SU-DHL-6 (cell line): ENCODE measurements around the gene NYNRIN.
"Not testable (repeated sequence)": the region's sequence is repeated elsewhere in the genome, so short reads cannot be mapped to it uniquely, and the experiment has no call there.

Experiments
- EZH2phosphoT487 ChIP-seq: fragments of 200-600 bp; sonication (generic), shearing (Covaris generic); conservative IDR thresholded peaks from 2 replicates; pipeline ENCODE4 v1.6.1; 2018; ENCODE audit warnings: mild to moderate bottlenecking, antibody characterized with exemption, low read length, moderate library complexity, mixed read lengths
- TF ChIP-seq, protein P1 (sequence below): fragments of 200-600 bp; sonication (generic); IDR thresholded peaks from one replicate; pipeline ENCODE4 v1.5.1; 2017; ENCODE audit warnings: antibody characterized with exemption, mild to moderate bottlenecking, low read length, moderate library complexity; ENCODE audit not compliant: insufficient read depth, poor library complexity, severe bottlenecking

- TF ChIP-seq, protein P1, sequence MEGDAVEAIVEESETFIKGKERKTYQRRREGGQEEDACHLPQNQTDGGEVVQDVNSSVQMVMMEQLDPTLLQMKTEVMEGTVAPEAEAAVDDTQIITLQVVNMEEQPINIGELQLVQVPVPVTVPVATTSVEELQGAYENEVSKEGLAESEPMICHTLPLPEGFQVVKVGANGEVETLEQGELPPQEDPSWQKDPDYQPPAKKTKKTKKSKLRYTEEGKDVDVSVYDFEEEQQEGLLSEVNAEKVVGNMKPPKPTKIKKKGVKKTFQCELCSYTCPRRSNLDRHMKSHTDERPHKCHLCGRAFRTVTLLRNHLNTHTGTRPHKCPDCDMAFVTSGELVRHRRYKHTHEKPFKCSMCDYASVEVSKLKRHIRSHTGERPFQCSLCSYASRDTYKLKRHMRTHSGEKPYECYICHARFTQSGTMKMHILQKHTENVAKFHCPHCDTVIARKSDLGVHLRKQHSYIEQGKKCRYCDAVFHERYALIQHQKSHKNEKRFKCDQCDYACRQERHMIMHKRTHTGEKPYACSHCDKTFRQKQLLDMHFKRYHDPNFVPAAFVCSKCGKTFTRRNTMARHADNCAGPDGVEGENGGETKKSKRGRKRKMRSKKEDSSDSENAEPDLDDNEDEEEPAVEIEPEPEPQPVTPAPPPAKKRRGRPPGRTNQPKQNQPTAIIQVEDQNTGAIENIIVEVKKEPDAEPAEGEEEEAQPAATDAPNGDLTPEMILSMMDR: not testable (repeated sequence)
- not testable (repeated sequence) for TF ChIP-seq EZH2phosphoT487
Observed at GRCh38 chr14:24371605-24372004, 27.2 kb upstream of the NYNRIN start.
